HG02884 (cell line): ENCODE results near the gene MAGI2.
A peak's percentile ranks its signal among the peaks of the same experiment; 100 is the strongest.

Experiments
- ATAC-seq: cut with Tn5 transposase; IDR thresholded peaks from one replicate; pipeline ENCODE4 v1.9.1; 2021; ENCODE audit warnings: mild to moderate bottlenecking, moderate library complexity; ENCODE audit not compliant: unreplicated experiment

The MAGI2 gene

GRCh38 chr7:78760620-78761355, 692.7 kb downstream of the MAGI2 start:
- no peak for ATAC-seq

GRCh38 chr7:78752554-78752953, 700.9 kb downstream of the MAGI2 start:
- no peak for ATAC-seq

- ATAC-seq, result no peak
These were observed 702.2 kb downstream of the MAGI2 start for GRCh38 chr7:78751253-78751652.

- no peak for ATAC-seq
These were observed 704.3 kb downstream of the MAGI2 start for GRCh38 chr7:78749052-78749746.

- ATAC-seq, result no peak
These were observed 705.9 kb downstream of the MAGI2 start for GRCh38 chr7:78747592-78747991.

- ATAC-seq, result no peak
These were observed 707.2 kb downstream of the MAGI2 start for GRCh38 chr7:78746301-78746700.

- no peak for ATAC-seq
These were observed 710.8 kb downstream of the MAGI2 start for GRCh38 chr7:78742694-78743093.

- ATAC-seq, result no peak
These were observed 716.9 kb downstream of the MAGI2 start for GRCh38 chr7:78736548-78736947.

- ATAC-seq, result no peak
These were observed 718.8 kb downstream of the MAGI2 start for GRCh38 chr7:78734626-78735025.

GRCh38 chr7:78720066-78720465, 733.4 kb downstream of the MAGI2 start:
- ATAC-seq, result no peak

- ATAC-seq, result no peak
These were observed 735.3 kb downstream of the MAGI2 start for GRCh38 chr7:78718212-78718611.

- no peak for ATAC-seq
These were observed 736.6 kb downstream of the MAGI2 start for GRCh38 chr7:78716876-78717275.

- no peak for ATAC-seq
These were observed 739.1 kb downstream of the MAGI2 start for GRCh38 chr7:78714356-78714755.

GRCh38 chr7:78712111-78712510, 741.4 kb downstream of the MAGI2 start:
- ATAC-seq, result no peak

GRCh38 chr7:78709658-78710057, 743.8 kb downstream of the MAGI2 start:
- no peak for ATAC-seq

- ATAC-seq, result no peak
These were observed 749.0 kb downstream of the MAGI2 start for GRCh38 chr7:78704504-78704903.

GRCh38 chr7:78703391-78703790, 750.1 kb downstream of the MAGI2 start:
- ATAC-seq, result no peak

- ATAC-seq, result no peak
These were observed 750.7 kb downstream of the MAGI2 start for GRCh38 chr7:78702770-78703169.

- ATAC-seq, result no peak
These were observed 757.6 kb downstream of the MAGI2 start for GRCh38 chr7:78695826-78696225.

GRCh38 chr7:78691584-78691983, 761.9 kb downstream of the MAGI2 start:
- peak; percentile 51 for ATAC-seq

- ATAC-seq, result no peak
These were observed 763.3 kb downstream of the MAGI2 start for GRCh38 chr7:78690174-78690573.

- no peak for ATAC-seq
These were observed 765.1 kb downstream of the MAGI2 start for GRCh38 chr7:78688376-78688775.
